Stimulated activated CD8-positive, alpha-beta memory T cell treated with anti-CD3 and anti-CD28 coated beads, Interleukin-15, amount 100 ng/mL, for 1 hour (primary cell): ENCODE data around the gene AMH.
A peak's percentile ranks its signal among the peaks of the same experiment; 100 is the strongest.

Experiments
- DNase-seq: peaks from one replicate; pipeline ENCODE4 v3.0.0-alpha.2; 2020; ENCODE audit warnings: low read depth

The AMH gene

GRCh38 chr19:2235381-2236063 is 13.6 kb upstream of the AMH start:
- DNase-seq: no peak

DNA sequence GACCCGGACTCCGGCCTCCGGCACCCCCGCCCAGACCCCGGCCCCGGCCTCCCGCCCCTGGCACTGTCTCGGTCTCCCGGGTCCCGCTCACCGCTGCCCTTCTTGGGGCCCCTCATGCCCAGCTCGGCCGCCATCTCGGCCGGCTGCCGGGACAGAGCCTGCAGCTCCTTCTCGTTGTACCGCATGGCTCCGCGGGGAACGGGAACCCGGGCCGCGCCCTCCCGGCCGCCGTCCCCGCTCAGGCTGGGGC is 13.1 kb upstream of the AMH start:
- DNase-seq: no peak

DNA sequence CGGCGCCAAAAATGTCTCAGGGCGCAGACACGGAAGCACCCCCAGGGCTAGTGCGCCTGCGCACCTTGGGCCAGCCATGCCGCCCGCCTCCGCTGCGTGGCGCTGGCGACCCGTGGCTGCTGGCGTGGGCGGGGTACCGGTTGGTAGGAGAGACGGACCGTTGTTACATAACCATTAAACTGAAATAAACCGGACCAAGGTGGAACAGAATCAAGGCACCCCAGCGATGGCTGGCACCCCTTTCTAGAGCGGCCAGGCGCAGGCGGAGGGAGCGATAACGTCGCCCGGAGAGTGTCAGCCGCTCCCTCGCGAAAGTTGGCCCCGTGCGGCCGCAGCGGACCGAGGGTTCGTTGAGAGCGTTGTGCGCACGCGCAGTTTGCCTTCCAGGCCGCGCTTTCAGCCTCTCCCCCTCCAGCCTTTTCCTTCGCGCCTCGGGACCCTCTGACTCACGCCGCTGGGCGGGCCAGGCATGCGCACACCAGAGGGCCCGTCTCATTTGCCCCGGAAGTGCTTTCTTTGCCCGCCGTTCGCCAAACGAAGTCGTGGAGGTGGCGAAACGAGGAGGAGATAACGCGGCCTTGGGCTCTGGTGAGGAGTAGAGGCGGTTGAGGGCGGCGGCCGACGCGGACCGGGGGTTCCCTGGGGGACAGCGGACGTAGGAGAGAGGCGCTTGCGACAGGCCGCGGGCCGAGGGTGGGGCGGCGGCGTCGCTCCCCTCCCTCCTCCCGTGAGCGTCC is 12.6 kb upstream of the AMH start, which contains the start of the genes PLEKHJ1 and SF3A2:
Gene PLEKHJ1, minus strand, starts transcription at position 16 of the 737 bp plus-strand sequence. CDS start 81 bp downstream, outside the sequence.
Gene SF3A2, plus strand, starts transcription at position 511 of the 737 bp plus-strand sequence. CDS start 6,595 bp downstream, outside the sequence.
- peak; percentile 93 for DNase-seq

- DNase-seq: no peak
Measured at GRCh38 chr19:2237051-2237868, 11.9 kb upstream of the AMH start.

DNA sequence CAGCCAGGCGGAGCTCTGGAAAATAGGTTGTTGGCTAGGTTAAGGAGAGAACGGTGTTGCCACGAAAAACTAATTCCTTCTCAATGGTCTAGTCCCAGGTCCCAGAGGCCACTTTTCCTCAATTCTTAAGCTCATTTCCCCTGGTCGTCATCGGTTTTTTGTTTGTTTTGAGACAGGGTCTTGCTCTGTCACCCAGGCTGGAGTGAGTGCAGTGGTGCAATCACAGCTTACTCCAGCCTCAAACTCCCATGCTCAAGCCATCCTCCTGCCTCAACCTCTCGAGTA is 11.3 kb upstream of the AMH start:
- no peak for DNase-seq

DNA sequence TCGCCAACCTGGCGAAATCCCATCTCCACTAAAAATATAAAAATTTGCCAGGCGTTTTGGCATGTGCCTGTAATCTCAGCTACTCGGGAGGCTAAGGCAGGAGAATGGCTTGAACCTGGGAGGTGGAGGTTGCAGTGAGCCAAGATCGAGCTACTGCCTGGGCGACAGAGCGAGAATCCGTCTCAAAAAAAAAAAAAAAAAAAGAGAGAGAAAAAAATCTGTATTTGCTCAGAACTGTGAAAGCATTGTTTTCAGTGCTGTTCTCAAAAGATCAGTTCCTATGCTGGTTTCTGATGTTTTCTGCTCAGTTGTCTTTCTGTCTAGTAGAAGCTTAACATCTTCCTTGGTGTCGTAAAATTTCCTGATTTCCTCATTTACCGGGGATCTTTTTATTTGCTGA is 9.9 kb upstream of the AMH start:
- DNase-seq: no peak

- DNase-seq: no peak
Measured at GRCh38 chr19:2239771-2240770, 9.1 kb upstream of the AMH start.

GRCh38 chr19:2240881-2241760 is 8.0 kb upstream of the AMH start:
- DNase-seq: no peak

GRCh38 chr19:2242092-2242537 is 7.0 kb upstream of the AMH start:
- no peak for DNase-seq

GRCh38 chr19:2242816-2243215 is 6.3 kb upstream of the AMH start:
- no peak for DNase-seq

DNA sequence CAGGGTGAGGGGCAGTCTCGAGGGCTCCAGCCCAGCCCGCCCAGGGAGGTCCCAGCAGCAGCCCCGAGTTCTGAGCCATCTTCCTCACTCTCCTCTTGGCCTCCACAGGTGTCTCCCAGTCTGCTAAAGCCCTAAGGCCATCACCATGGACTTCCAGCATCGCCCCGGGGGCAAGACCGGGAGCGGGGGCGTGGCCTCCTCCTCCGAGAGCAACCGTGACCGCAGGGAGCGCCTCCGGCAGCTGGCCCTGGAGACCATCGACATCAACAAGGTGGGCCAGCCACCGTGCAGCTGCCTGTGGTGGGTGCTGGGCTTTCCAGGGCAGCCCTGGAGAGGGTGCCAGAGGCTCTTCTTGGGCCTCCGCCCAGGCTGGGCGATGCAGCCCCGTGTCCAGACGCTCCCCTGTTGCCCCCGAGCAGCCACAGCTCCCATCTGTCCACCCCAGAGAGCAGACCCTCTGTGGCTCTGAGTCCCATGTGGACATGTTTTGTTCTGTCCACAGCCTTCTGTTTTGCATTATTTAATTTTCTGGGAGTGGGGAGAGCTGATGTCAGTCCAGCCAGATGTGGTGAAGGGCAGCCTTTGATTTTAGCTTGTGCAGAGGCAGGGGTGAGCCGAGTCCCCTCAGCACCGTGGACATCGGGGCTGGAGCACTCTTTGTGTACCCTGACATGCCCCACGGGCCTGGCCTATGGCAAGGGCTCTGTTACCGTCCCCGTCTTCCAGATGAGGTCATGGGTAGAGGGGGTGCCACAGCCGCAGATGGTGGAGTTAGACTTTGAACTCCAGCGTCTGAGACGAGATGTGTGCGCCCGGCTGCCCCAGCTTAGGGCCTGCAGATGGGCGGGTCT is 5.6 kb upstream of the AMH start:
- no peak for DNase-seq

- DNase-seq: no peak
Measured at GRCh38 chr19:2244125-2244411, 5.1 kb upstream of the AMH start.

- no peak for DNase-seq
Measured at GRCh38 chr19:2244486-2244885, 4.6 kb upstream of the AMH start.

DNA sequence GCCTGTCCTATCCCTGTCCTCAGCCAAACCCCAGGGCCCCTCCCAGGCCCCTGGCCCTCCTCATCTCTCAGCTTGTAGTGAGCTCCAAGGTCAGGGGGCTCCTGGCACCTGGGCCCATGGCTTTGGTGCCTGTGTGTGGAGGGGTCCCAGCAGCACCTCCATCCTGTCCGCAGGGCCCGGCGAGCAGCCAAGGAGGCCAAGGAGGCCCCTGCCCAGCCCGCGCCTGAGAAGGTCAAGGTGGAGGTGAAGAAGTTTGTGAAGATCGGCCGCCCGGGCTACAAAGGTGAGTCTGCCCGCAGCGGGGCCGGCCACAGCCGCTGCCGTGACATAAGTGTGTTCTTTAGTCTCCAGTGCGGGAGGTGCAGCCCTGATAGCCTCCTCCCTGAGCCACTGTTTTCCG is 3.9 kb upstream of the AMH start:
- no peak for DNase-seq

- no peak for DNase-seq
Measured at GRCh38 chr19:2246014-2246620, 3.0 kb upstream of the AMH start.

DNA sequence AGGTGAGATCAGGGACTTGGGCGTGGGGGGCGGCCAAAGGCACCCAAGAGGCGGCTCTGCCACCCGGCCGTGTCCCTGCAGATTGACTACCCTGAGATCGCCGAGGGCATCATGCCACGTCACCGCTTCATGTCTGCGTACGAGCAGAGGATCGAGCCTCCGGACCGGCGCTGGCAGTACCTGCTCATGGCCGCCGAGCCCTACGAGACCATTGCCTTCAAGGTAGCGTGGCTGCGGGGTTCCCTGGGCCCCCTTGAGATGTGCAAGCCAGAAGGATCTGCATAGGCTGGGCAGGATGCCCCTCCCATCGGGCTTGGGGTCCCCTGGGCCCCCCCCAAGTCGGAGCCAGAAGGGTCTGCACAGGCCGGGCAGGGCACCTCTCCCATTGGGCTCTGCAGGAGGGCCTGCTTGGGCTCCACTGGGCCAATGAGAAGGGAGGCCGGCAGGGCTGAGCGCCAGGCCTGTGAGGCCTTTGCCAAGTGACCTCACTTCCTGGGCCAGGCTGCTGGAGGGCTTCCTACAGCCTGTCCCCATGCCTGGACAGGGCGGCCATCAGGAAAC is 2.2 kb upstream of the AMH start:
- DNase-seq: no peak

DNA sequence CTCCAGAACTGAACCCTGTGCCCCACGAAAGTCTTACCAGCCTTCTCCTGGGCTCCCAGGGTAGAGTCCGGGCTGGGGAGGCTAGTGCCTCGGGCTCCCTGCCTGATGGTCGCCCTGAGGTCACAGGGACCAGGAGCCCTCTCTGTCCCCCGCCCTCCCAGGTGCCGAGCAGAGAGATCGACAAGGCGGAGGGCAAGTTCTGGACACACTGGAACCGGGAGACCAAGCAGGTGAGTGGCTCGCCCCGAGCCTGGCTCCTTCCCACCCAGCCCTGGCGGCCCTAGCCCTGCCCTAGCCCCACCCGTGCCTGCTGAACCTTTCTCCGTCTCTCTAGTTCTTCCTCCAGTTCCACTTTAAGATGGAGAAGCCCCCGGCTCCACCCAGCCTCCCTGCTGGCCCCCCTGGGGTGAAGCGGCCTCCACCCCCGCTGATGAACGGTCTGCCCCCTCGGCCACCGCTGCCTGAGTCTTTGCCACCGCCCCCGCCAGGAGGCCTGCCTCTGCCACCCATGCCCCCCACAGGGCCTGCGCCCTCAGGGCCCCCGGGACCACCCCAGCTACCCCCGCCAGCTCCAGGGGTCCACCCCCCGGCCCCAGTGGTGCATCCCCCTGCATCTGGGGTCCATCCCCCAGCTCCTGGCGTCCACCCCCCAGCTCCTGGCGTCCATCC is 1.6 kb upstream of the AMH start:
- DNase-seq: no peak

DNA sequence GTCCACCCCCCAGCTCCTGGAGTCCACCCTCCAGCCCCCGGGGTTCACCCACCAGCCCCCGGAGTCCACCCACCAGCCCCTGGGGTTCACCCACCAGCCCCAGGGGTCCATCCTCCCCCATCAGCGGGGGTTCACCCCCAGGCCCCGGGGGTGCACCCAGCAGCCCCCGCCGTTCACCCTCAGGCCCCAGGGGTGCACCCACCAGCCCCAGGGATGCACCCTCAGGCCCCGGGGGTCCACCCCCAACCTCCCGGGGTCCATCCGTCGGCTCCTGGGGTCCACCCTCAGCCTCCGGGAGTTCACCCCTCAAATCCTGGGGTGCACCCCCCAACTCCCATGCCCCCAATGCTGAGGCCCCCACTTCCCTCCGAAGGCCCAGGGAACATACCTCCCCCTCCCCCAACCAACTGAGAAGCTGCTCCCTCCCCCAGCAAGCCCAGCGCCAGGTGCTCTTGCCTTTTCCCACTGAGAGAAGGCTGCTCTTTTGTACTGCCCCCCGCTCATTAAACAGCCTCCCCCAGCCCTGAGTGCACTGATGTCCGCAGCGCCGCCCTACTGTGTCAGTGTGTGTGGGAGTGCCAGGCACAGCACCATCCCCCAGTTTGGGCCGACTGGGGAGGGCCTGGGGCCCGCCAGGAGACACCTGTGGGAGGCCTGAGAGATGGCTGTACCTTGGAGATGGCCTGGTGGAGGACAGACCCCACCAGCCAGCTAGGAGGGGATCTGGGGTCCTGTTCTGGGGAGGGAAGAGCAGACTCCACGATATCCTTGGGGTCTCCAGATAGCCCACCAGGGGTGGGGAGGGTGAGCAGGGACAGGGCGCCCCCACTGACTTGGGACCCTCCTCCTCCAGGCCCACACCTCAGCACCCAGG is 750 bp upstream of the AMH start:
- no peak for DNase-seq
